22Rv1 (cell line): Measurements from ENCODE around the gene TRAF3.

ENCODE experiments used
- CTCF ChIP-seq: fragments of 450-650 bp; IDR thresholded peaks from 2 replicates; pipeline ENCODE4 v1.5.1; 2017; ENCODE audit warnings: mild to moderate bottlenecking
- ZFX ChIP-seq: fragments of 450-650 bp; IDR thresholded peaks from 2 replicates; pipeline ENCODE4 v1.6.1; 2017; ENCODE audit warnings: antibody characterized with exemption, borderline replicate concordance

GRCh38 chr14:102923201-102923924, 146.1 kb downstream of the TRAF3 start:
- TF ChIP-seq CTCF (0 out of 2 replicates have a peak, but pooled peaks have one; percentile 6), ZFX (no peak)
